ENCODE measurements around the gene GNB1L.
A peak's percentile ranks its signal among the peaks of the same experiment; 100 is the strongest.

GNB1L gene

GRCh38 chr22:19896665-19897355 lies 42.1 kb upstream of the GNB1L start:
- Histone ChIP-seq H3K36me3 (ENCODE audit: control insufficient read depth, insufficient read depth, low read length) (no peaks in the 10 kb centered on the region; the same call in none of the 2 replicates), H3K4me3 (replicated peaks; ENCODE audit: low read depth, low read length) (no peak overlapping the region), H3K27me3 (replicated peaks; ENCODE audit: control insufficient read depth, insufficient read depth, low read length) (no peaks in the 10 kb centered on the region)
- no peak for DNase-seq (ENCODE audit: extremely low read depth, insufficient read length)
- no peak for TF ChIP-seq CTCF (IDR thresholded peaks at IDR 0.05; ENCODE audit: insufficient read depth, low read length, poor library complexity, severe bottlenecking)

- no peaks in the 10 kb centered on the region for H3K27me3 ChIP-seq (replicated peaks; ENCODE audit: control insufficient read depth, insufficient read depth, low read length)
- H3K36me3 ChIP-seq (ENCODE audit: control insufficient read depth, insufficient read depth, low read length) = no peaks in the 10 kb centered on the region; the same call in none of the 2 replicates
- no peak overlapping the region for H3K4me3 ChIP-seq (replicated peaks; ENCODE audit: low read depth, low read length)
- no peak for TF ChIP-seq CTCF (IDR thresholded peaks at IDR 0.05; ENCODE audit: insufficient read depth, low read length, poor library complexity, severe bottlenecking)
- DNase-seq (ENCODE audit: extremely low read depth, insufficient read length) = no peak
Observed at GRCh38 chr22:19895160-19895849, 40.6 kb upstream of the GNB1L start.

- H3K4me3 ChIP-seq (replicated peaks; ENCODE audit: low read depth, low read length) = no peak overlapping the region
- no peak for TF ChIP-seq CTCF (IDR thresholded peaks at IDR 0.05; ENCODE audit: insufficient read depth, low read length, poor library complexity, severe bottlenecking)
Observed at GRCh38 chr22:19893363-19893762, 38.7 kb upstream of the GNB1L start.

GRCh38 chr22:19892925-19893324 lies 38.3 kb upstream of the GNB1L start:
- H3K27me3 ChIP-seq (replicated peaks; ENCODE audit: control insufficient read depth, insufficient read depth, low read length) = no peaks in the 10 kb centered on the region
- TF ChIP-seq CTCF (IDR thresholded peaks at IDR 0.05; ENCODE audit: insufficient read depth, low read length, poor library complexity, severe bottlenecking) = no peak
- no peaks in the 10 kb centered on the region; the same call in none of the 2 replicates for H3K36me3 ChIP-seq (ENCODE audit: control insufficient read depth, insufficient read depth, low read length)
- no peak for DNase-seq (ENCODE audit: extremely low read depth, insufficient read length)
- no peak overlapping the region for H3K4me3 ChIP-seq (replicated peaks; ENCODE audit: low read depth, low read length)

More at GRCh38 chr22:19893363-19893762, 38.7 kb upstream of the GNB1L start:
- Histone ChIP-seq H3K27me3 (replicated peaks; ENCODE audit: control insufficient read depth, insufficient read depth, low read length) (no peaks in the 10 kb centered on the region), H3K36me3 (ENCODE audit: control insufficient read depth, insufficient read depth, low read length) (no peaks in the 10 kb centered on the region; the same call in none of the 2 replicates)
- DNase-seq (ENCODE audit: extremely low read depth, insufficient read length) = no peak

- DNase-seq (ENCODE audit: extremely low read depth, insufficient read length) = peak; percentile 62
Observed at GRCh38 chr22:19892257-19892879, 37.7 kb upstream of the GNB1L start.

More at GRCh38 chr22:19892257-19892879, 37.7 kb upstream of the GNB1L start:
- TF ChIP-seq CTCF (IDR thresholded peaks at IDR 0.05; ENCODE audit: insufficient read depth, low read length, poor library complexity, severe bottlenecking) = no peak
- no peaks in the 10 kb centered on the region for H3K27me3 ChIP-seq (replicated peaks; ENCODE audit: control insufficient read depth, insufficient read depth, low read length)
- no peaks in the 10 kb centered on the region; the same call in none of the 2 replicates for H3K36me3 ChIP-seq (ENCODE audit: control insufficient read depth, insufficient read depth, low read length)
- H3K4me3 ChIP-seq (replicated peaks; ENCODE audit: low read depth, low read length) = peak overlapping the region; percentile 20; the same call in 1 of the 2 replicates
